Neural progenitor cell (in vitro differentiated cells): ENCODE results near the gene POLN. TPM values are rescaled to one million over a fixed set of nuclear protein-coding genes. Genes with fewer than 3 reads are reported as not detected.

Experiments
- DNase-seq: peaks from one replicate; pipeline ENCODE4 v3.0.0-alpha.2; 2016; ENCODE audit warnings: low spot score
- H2AFZ ChIP-seq: fragments of 200-600 bp; sonication (generic); replicated peaks from 2 replicates; pipeline ENCODE4 v1.6.1; 2016; ENCODE audit warnings: antibody characterized with exemption
- H3F3A ChIP-seq: fragments of 200-600 bp; sonication (generic); 2 replicates; pipeline ENCODE4 v1.6.1; 2016; ENCODE audit warnings: antibody characterized with exemption, low read depth
- H3K27ac ChIP-seq: fragments of 200-600 bp; sonication (generic); 2 replicates; pipeline ENCODE4 v1.5.1; 2016; ENCODE audit warnings: mild to moderate bottlenecking
- H3K27me3 ChIP-seq: fragments of 200-600 bp; sonication (generic); 2 replicates; pipeline ENCODE4 v1.6.1; 2016; ENCODE audit warnings: mild to moderate bottlenecking, moderate library complexity
- H3K36me3 ChIP-seq: fragments of 200-600 bp; sonication (generic); 2 replicates; pipeline ENCODE4 v1.5.1; 2016
- H3K4me1 ChIP-seq: fragments of 200-600 bp; sonication (generic); 2 replicates; pipeline ENCODE4 v1.6.1; 2016; ENCODE audit warnings: mixed run types
- H3K4me2 ChIP-seq: fragments of 200-600 bp; sonication (generic); 2 replicates; pipeline ENCODE4 v1.6.1; 2016
- H3K4me3 ChIP-seq: fragments of 200-600 bp; sonication (generic); 2 replicates; pipeline ENCODE4 v1.5.1; 2016
- H3K79me2 ChIP-seq: fragments of 200-600 bp; sonication (generic); 2 replicates; pipeline ENCODE4 v1.6.1; 2016; ENCODE audit warnings: low read depth
- H3K9ac ChIP-seq: fragments of 200-600 bp; sonication (generic); 2 replicates; pipeline ENCODE4 v1.6.1; 2016
- H3K9me3 ChIP-seq: fragments of 200-600 bp; sonication (generic); 2 replicates; pipeline ENCODE4 v1.5.1; 2016; ENCODE audit warnings: low read depth
- H4K20me1 ChIP-seq: fragments of 200-600 bp; sonication (generic); 2 replicates; pipeline ENCODE4 v1.6.1; 2016; ENCODE audit warnings: low read depth
- H3K27ac Mint-ChIP-seq: 3 replicates; pipeline ENCODE4 v1.8.0; 2021; ENCODE audit warnings: mixed read lengths
- H3K27me3 Mint-ChIP-seq: 2 replicates; pipeline ENCODE4 v1.8.0; 2022; ENCODE audit warnings: low read depth, mild to moderate bottlenecking, inconsistent platforms, moderate library complexity, mixed read lengths; ENCODE audit not compliant: insufficient read depth
- H3K36me3 Mint-ChIP-seq: 3 replicates; pipeline ENCODE4 v1.8.0; 2021; ENCODE audit warnings: mixed read lengths
- H3K4me1 Mint-ChIP-seq: 3 replicates; pipeline ENCODE4 v1.8.0; 2021; ENCODE audit warnings: mixed read lengths
- H3K4me3 Mint-ChIP-seq: 3 replicates; pipeline ENCODE4 v1.8.0; 2021; ENCODE audit warnings: mild to moderate bottlenecking, moderate library complexity, mixed read lengths
- H3K9me3 Mint-ChIP-seq: 3 replicates; pipeline ENCODE4 v1.8.0; 2020; ENCODE audit warnings: mixed read lengths
- EZH2 ChIP-seq: fragments of 200-600 bp; sonication (generic); IDR thresholded peaks from 2 replicates; pipeline ENCODE4 v1.6.1; 2017; ENCODE audit warnings: antibody characterized with exemption, mild to moderate bottlenecking, moderate library complexity
- EZH2phosphoT487 ChIP-seq: fragments of 200-600 bp; sonication (generic); IDR thresholded peaks from 2 replicates; pipeline ENCODE4 v1.6.1; 2017; ENCODE audit warnings: antibody characterized with exemption
- total RNA-seq: library from RNA; depleted of rRNA; stranded (reverse); fragments of >200 nt; gene quantifications from 2 replicates; pipeline ENCODE4 v1.2.3, GENCODE V29; 2015; ENCODE audit warnings: low replicate concordance
- TF ChIP-seq, protein P1 (sequence below): fragments of 200-600 bp; sonication (generic); IDR thresholded peaks from 2 replicates; pipeline ENCODE4 v1.5.1; 2017; ENCODE audit warnings: antibody characterized with exemption, mild to moderate bottlenecking

Gene POLN
- total RNA-seq, 1 donor from 2014 or later = 1.7 TPM

DNA sequence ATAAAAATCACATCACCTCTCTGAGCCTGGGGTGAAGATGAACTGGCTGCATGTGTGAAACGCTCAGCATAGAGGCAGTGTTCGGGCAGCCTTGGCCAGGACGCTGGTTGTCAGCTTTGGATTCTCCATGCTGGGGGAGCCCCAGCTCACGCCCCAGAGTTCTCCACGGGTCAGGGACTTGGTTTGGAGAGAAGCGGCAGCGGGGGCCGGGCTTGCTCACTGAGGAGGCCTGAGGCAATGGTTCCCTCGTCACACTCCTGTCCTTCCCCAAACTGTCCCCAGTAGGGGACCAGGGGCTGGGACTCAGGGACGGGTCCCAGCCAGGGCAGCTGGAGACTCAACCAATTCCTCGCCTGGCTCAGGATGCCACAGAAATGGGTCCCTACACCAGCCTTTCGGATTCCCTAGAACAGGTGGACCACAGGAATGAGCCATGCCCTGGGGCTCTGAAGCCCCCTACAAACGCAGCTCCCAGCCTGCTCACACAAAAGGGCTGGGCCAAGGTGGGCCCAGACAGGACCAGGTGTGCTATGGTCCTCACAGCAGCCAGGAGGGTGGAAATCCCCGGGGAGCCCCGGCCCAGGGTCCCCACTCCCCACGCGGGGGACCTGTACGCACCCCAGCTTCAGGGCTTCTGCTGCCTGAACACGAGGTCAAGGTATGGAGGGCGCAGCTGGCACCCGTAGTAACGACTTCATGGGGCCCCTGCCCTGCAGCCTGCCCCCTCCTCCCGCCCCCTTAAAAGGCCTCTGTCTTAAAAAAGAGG is 18.6 kb upstream of the POLN start:
- Histone ChIP-seq H3K4me2 (peak overlapping the region; percentile 97), H2AFZ (no peak overlapping the region), H3K9me3 (no peaks in the 10 kb centered on the region), H3K27me3 (no peaks in the 10 kb centered on the region), H3K4me1 (peaks cover 26% of the 10 kb centered on the region), H4K20me1 (peaks cover 57% of the 10 kb centered on the region), H3F3A (peaks cover 20% of the 10 kb centered on the region), H3K36me3 (no peaks in the 10 kb centered on the region), H3K79me2 (peaks cover 21% of the 10 kb centered on the region), H3K27ac (no peak overlapping the region), H3K4me3 (peak overlapping the region; percentile 93), H3K9ac (peak overlapping the region; percentile 59)
- TF ChIP-seq, protein P1, sequence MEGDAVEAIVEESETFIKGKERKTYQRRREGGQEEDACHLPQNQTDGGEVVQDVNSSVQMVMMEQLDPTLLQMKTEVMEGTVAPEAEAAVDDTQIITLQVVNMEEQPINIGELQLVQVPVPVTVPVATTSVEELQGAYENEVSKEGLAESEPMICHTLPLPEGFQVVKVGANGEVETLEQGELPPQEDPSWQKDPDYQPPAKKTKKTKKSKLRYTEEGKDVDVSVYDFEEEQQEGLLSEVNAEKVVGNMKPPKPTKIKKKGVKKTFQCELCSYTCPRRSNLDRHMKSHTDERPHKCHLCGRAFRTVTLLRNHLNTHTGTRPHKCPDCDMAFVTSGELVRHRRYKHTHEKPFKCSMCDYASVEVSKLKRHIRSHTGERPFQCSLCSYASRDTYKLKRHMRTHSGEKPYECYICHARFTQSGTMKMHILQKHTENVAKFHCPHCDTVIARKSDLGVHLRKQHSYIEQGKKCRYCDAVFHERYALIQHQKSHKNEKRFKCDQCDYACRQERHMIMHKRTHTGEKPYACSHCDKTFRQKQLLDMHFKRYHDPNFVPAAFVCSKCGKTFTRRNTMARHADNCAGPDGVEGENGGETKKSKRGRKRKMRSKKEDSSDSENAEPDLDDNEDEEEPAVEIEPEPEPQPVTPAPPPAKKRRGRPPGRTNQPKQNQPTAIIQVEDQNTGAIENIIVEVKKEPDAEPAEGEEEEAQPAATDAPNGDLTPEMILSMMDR = no peak
- TF ChIP-seq EZH2 = no peak
- no peak for TF ChIP-seq EZH2phosphoT487
- H3K36me3 Mint-ChIP-seq = no peaks in the 10 kb centered on the region
- H3K4me1 Mint-ChIP-seq = peaks cover 15% of the 10 kb centered on the region
- H3K27ac Mint-ChIP-seq = no peak overlapping the region
- H3K4me3 Mint-ChIP-seq = peak overlapping the region; percentile 82
- no peaks in the 10 kb centered on the region for H3K9me3 Mint-ChIP-seq
- peaks cover 5% of the 10 kb centered on the region for H3K27me3 Mint-ChIP-seq
- no peak for DNase-seq

DNA sequence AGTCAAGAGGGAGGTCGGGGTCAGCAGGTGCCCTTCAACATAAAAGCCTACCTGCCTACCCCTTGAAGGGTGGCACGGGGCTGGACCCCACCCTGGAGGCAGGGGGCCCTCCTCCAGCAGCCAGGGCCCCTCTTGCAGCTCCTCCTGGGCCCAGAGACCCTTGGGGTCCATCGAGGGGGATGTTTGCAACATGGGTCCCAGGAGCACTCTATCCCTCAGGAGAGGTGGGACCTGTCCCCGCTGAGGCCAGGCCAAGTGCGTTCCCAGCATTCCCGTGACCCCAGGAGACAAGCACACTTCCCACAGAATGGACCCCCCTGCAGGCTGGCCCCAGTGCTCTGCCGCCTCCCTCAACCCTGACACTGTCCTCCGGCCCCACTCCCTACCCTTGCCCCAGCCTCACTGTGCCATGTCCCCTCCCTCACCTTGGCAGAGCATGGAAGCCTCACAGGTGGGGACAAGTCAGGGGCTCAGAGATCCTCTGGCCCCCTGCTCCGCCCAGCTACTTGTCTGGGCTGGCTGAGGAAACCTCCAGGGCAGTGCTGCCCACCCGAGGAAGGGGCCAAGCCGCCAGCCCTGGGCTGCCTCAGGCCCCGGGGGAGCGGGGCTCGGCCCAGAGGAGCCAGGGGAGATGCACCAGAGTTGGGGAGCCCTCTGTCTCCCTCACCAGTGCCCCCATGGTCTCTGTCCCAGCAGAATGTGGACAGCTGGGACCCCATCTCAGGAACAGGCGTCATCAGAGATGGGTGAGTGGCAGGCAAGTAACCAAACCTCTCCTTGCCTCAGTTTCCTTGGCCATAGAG is 17.8 kb upstream of the POLN start:
- Histone ChIP-seq H3K4me1 (peaks cover 26% of the 10 kb centered on the region), H2AFZ (no peak overlapping the region), H3K9ac (peak overlapping the region; percentile 32)

DNA sequence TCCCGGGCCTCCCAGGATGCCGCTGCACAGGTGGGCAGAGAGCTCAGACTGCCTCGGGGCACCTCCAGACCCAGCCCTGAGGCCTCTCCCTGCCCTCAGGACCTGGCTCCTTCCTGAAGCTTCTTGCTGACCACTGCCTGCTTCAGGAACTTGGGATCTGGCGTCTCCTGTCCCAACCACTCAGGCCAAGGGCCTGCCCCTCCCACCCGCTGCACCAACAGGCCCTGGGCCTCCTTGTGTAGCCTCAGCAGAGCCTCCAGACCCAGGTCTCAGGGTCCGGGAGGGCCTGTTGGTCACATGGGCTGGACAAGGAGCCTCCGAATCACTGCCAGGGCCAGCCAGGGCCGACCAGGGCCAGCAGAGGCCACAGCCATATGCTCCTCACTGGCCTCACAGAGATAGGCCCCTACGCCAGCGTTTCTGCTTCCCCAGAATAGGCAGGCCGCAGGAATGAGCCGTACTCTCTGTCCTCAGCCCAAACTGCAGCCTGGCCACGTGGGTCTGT is 17.2 kb upstream of the POLN start:
- Histone ChIP-seq H3K79me2 (peaks cover 21% of the 10 kb centered on the region), H3F3A (peaks cover 17% of the 10 kb centered on the region), H3K27ac (no peak overlapping the region), H3K27me3 (no peaks in the 10 kb centered on the region), H4K20me1 (peaks cover 69% of the 10 kb centered on the region), H3K36me3 (no peaks in the 10 kb centered on the region), H3K9ac (no peak overlapping the region), H3K4me1 (peaks cover 22% of the 10 kb centered on the region), H3K4me3 (no peak overlapping the region), H3K9me3 (no peaks in the 10 kb centered on the region), H2AFZ (no peak overlapping the region), H3K4me2 (no peak overlapping the region)
- H3K36me3 Mint-ChIP-seq = peaks cover 9% of the 10 kb centered on the region
- no peak for TF ChIP-seq EZH2phosphoT487
- TF ChIP-seq, protein P1 = no peak
- no peak for TF ChIP-seq EZH2
- H3K4me1 Mint-ChIP-seq = peaks cover 12% of the 10 kb centered on the region
- H3K4me3 Mint-ChIP-seq = no peak overlapping the region
- H3K27me3 Mint-ChIP-seq = peaks cover 5% of the 10 kb centered on the region
- H3K27ac Mint-ChIP-seq = no peak overlapping the region
- H3K9me3 Mint-ChIP-seq = no peaks in the 10 kb centered on the region
- DNase-seq = no peak

More for the DNA sequence above, 17.8 kb upstream of the POLN start:
- Histone ChIP-seq H3K4me3 (no peak overlapping the region), H3K36me3 (no peaks in the 10 kb centered on the region), H3K27ac (no peak overlapping the region), H3K4me2 (peak overlapping the region; percentile 97), H3K9me3 (no peaks in the 10 kb centered on the region), H4K20me1 (peaks cover 65% of the 10 kb centered on the region), H3K27me3 (no peaks in the 10 kb centered on the region), H3F3A (peaks cover 20% of the 10 kb centered on the region), H3K79me2 (peaks cover 21% of the 10 kb centered on the region)
- Mint-ChIP-seq H3K9me3 (no peaks in the 10 kb centered on the region), H3K27me3 (peaks cover 5% of the 10 kb centered on the region), H3K36me3 (peaks cover 3% of the 10 kb centered on the region), H3K27ac (no peak overlapping the region), H3K4me1 (peaks cover 15% of the 10 kb centered on the region), H3K4me3 (peak overlapping the region; percentile 82)
- TF ChIP-seq EZH2 (no peak), EZH2phosphoT487 (no peak)
- TF ChIP-seq, protein P1 = no peak
- DNase-seq = no peak
